OCI-LY3 (cell line): ENCODE data around the gene RAB36.

ENCODE experiments used
- H2AFZ ChIP-seq: fragments of 200-600, 300-600 bp; shearing (Covaris generic); 2 replicates; pipeline ENCODE4 v1.6.0; 2014; ENCODE audit warnings: antibody characterized with exemption, low read depth, low read length
- H3K27ac ChIP-seq: fragments of 200-600, 300-600 bp; sonication (generic); 2 replicates; pipeline ENCODE4 v1.5.1; 2014; ENCODE audit warnings: mild to moderate bottlenecking, low read length, moderate library complexity, mixed read lengths
- H3K27me3 ChIP-seq: fragments of 200-600, 300-600 bp; sonication (generic); 2 replicates; pipeline ENCODE4 v1.6.1; 2014; ENCODE audit warnings: low read depth, low read length, mixed read lengths
- H3K36me3 ChIP-seq: fragments of 200-600, 300-600 bp; sonication (generic); replicated peaks from 2 replicates; pipeline ENCODE3; 2014; ENCODE audit warnings: low read depth, low read length, mixed read lengths
- H3K4me1 ChIP-seq: fragments of 300-600, 200-600 bp; sonication (generic); 2 replicates; pipeline ENCODE4 v1.6.1; 2014; ENCODE audit warnings: low read length, mixed read lengths
- H3K4me2 ChIP-seq: fragments of 200-600, 300-600 bp; sonication (generic); 2 replicates; pipeline ENCODE4 v1.6.1; 2014; ENCODE audit warnings: low read length, mixed read lengths
- H3K4me3 ChIP-seq: fragments of 300-600, 200-600 bp; sonication (generic); 2 replicates; pipeline ENCODE4 v1.5.1; 2014; ENCODE audit warnings: antibody characterized with exemption, mild to moderate bottlenecking, low read length, moderate library complexity
- H3K79me2 ChIP-seq: fragments of 300-600, 200-600 bp; shearing (Covaris generic); 2 replicates; pipeline ENCODE4 v1.6.1; 2014; ENCODE audit warnings: mild to moderate bottlenecking, low read length, mixed read lengths
- H3K9ac ChIP-seq: fragments of 300-600, 200-600 bp; shearing (Covaris generic); 2 replicates; pipeline ENCODE4 v1.6.0; 2014; ENCODE audit warnings: mild to moderate bottlenecking, low read length, moderate library complexity
- H3K9me3 ChIP-seq: fragments of 200-600, 300-600 bp; shearing (Covaris generic); 2 replicates; pipeline ENCODE4 v1.6.1; 2014; ENCODE audit warnings: low read length, mixed read lengths; ENCODE audit not compliant: insufficient read depth
- H4K20me1 ChIP-seq: fragments of 200-600, 300-600 bp; sonication (generic); 2 replicates; pipeline ENCODE4 v1.6.1; 2016; ENCODE audit warnings: low read length, mixed read lengths; ENCODE audit not compliant: insufficient read depth
- EZH2phosphoT487 ChIP-seq: fragments of 200-600 bp; shearing (Covaris generic); IDR thresholded peaks from 2 replicates; pipeline ENCODE4 v1.6.1; 2018; ENCODE audit warnings: antibody characterized with exemption, mixed run types, low read depth
- TF ChIP-seq, protein P1 (sequence below): fragments of 200-600, 300-600 bp; sonication (generic); IDR thresholded peaks from 2 replicates; pipeline ENCODE4 v1.5.1; 2014; ENCODE audit warnings: antibody characterized with exemption, low read length, low read depth

RAB36 gene

DNA sequence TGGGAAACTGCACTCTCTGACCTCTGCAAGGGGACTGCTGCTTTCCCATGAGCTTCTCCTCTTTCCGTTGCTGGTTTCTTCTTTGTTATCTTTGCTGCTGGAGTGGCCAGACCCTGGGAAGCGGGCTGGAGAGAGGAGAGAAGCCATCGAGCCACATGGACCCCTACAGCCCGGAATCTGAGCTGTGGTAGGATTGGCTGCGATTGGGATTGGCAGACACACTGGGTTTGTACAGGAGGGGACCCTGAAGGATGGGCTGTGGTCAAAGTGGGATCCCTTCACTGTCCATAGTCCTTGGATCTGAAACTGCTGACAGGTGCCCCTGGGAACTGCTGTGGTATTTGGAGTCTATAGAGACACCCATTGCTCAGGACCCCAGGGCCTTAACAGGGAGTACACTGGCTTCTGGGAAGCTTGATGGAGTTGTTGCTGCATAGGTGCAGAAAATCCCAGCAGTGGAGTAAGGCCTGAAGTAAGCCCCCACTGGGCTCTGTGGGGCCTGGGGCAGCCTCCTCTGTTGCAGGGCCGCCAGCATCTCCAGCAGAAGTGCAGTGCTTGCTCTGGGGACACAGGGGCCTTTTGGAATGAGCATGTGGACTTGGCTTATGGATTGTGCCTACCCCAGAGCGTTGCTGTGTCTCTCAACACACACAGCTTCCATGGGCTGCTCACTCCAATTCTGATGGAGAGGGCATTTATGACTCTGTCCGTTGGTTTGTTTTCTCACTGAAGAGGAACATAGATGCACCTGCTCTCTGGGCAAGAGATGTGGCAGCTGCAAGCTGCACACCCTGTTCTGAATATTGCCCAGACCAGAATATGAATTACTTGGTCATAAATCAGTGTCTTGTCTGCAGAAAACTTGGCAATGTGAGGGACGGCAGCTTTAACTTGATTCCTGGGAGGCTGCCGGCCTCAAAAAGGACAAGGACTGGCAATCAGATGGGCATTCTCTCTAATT lies 67.1 kb downstream of the RAB36 start:
- Histone ChIP-seq H3K4me3 (no peak overlapping the region), H3K4me2 (no peak overlapping the region), H3K36me3 (no peaks in the 10 kb centered on the region), H2AFZ (no peak overlapping the region), H4K20me1 (no peaks in the 10 kb centered on the region), H3K27me3 (no peaks in the 10 kb centered on the region), H3K79me2 (no peaks in the 10 kb centered on the region), H3K27ac (no peak overlapping the region), H3K9ac (no peak overlapping the region), H3K9me3 (no peaks in the 10 kb centered on the region), H3K4me1 (0 out of 2 replicates have a peak, but pooled peaks cover 3% of the 10 kb centered on the region)
- no peak for TF ChIP-seq EZH2phosphoT487
- TF ChIP-seq, protein P1, sequence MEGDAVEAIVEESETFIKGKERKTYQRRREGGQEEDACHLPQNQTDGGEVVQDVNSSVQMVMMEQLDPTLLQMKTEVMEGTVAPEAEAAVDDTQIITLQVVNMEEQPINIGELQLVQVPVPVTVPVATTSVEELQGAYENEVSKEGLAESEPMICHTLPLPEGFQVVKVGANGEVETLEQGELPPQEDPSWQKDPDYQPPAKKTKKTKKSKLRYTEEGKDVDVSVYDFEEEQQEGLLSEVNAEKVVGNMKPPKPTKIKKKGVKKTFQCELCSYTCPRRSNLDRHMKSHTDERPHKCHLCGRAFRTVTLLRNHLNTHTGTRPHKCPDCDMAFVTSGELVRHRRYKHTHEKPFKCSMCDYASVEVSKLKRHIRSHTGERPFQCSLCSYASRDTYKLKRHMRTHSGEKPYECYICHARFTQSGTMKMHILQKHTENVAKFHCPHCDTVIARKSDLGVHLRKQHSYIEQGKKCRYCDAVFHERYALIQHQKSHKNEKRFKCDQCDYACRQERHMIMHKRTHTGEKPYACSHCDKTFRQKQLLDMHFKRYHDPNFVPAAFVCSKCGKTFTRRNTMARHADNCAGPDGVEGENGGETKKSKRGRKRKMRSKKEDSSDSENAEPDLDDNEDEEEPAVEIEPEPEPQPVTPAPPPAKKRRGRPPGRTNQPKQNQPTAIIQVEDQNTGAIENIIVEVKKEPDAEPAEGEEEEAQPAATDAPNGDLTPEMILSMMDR, result no peak

DNA sequence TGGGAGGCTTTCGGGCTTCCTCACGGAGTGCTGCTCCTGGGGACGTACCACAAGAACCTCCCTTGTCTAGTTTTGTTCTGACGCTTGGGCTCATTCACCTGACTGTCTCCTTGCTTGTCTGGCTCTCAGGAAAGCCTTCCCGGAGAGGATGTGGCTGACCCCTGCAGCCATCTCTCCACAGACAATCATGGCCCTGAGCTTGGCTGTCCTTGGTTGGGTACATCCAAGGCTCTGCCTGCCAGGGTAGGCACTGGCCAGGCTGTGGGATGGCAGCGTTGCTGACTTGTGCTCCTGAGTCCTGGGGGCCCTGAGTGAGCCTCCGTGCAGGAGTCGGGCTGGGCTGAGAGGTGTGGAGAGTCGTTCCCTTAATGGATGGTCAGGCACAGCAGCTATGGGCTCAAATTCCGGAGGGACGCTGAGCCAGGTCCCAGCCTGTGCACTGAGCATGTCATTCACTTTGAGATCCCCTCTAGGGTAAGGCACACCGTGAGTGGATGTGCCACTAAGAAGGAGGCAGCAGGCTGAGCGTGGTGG lies 67.8 kb downstream of the RAB36 start:
- H3K9me3 ChIP-seq, result no peaks in the 10 kb centered on the region
- no peaks in the 10 kb centered on the region for H3K36me3 ChIP-seq
- H3K79me2 ChIP-seq, result no peaks in the 10 kb centered on the region
- H3K27me3 ChIP-seq, result no peaks in the 10 kb centered on the region
- no peak overlapping the region for H3K4me2 ChIP-seq
- no peak overlapping the region for H2AFZ ChIP-seq
- H4K20me1 ChIP-seq, result no peaks in the 10 kb centered on the region
- H3K9ac ChIP-seq, result no peak overlapping the region
- H3K27ac ChIP-seq, result no peak overlapping the region
- 0 out of 2 replicates have a peak, but pooled peaks cover 3% of the 10 kb centered on the region for H3K4me1 ChIP-seq
- no peak for TF ChIP-seq EZH2phosphoT487
- TF ChIP-seq, protein P1, result no peak
- no peak overlapping the region for H3K4me3 ChIP-seq

DNA sequence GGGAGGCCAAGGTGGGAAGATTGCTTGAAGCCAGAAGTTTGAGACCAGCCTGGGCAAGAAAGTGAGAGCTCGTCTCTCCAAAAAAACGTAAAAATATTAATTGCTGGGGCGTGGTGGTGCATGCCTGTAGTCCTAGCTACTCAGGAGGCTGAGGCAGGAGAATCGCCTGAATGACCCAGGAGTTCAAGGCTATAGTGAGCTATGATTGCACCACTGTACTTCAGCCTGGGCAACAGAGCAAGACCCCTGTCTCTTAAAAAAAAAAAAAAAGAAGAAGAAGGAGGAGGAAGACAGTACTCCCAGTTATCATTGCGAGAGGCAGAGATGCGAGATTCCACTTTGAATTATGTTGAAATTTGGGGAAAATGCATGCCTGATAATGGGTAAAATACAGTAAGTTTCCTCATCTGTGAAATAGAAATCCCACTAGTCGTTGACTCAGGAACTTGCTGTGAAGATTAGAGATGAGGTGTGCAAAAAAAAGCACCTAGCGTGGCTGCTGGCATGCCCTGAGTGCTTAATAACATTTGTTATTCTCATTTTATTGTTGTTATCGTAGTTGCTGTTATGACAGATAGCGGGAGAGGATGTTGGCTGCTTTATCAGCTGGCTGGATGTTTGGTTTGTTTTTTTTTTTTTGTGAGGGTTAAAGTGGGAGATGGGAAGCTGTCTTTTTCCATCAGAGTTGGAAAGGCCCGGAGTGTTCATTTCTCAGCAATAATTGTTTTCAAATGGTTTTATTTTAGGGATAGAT lies 68.5 kb downstream of the RAB36 start:
- Histone ChIP-seq H3K79me2 (no peaks in the 10 kb centered on the region), H3K27ac (no peak overlapping the region), H3K4me3 (no peak overlapping the region), H3K4me1 (0 out of 2 replicates have a peak, but pooled peaks cover 3% of the 10 kb centered on the region), H3K9ac (no peak overlapping the region), H3K9me3 (no peaks in the 10 kb centered on the region), H4K20me1 (no peaks in the 10 kb centered on the region), H3K27me3 (peaks cover under 1% of the 10 kb centered on the region; the same call in 1 of the 2 replicates), H3K36me3 (no peaks in the 10 kb centered on the region), H2AFZ (no peak overlapping the region), H3K4me2 (no peak overlapping the region)
- TF ChIP-seq EZH2phosphoT487, result no peak
- TF ChIP-seq, protein P1, result no peak
